ENCODE results near the gene TMEM106B.

TMEM106B gene

DNA sequence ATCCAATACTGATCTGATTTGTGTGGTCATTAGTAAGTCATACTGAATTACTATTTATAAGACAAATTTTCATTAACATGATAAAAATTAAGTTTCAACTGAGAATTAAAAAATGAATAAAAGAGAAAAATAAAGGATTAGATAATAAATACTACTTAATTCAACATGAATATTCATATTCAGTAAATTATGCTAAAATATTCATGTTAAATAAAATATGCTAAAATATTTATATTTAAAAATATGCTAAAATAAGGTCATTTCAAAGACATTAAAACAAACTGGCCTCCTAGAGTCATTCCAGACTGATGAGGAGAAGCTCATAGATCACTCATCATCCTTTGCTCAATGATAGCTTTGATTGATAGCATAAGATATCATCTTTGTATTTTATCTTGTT, 16.7 kb upstream of the TMEM106B start (continued):
- TF ChIP-seq IKZF3 (tag by site-specific recombination; IDR thresholded peaks at IDR 0.05) = no peak
- no peak for TF ChIP-seq ZNF433 (tag by site-specific recombination; IDR thresholded peaks at IDR 0.05; ENCODE audit: low read depth)
- TF ChIP-seq, protein P1, sequence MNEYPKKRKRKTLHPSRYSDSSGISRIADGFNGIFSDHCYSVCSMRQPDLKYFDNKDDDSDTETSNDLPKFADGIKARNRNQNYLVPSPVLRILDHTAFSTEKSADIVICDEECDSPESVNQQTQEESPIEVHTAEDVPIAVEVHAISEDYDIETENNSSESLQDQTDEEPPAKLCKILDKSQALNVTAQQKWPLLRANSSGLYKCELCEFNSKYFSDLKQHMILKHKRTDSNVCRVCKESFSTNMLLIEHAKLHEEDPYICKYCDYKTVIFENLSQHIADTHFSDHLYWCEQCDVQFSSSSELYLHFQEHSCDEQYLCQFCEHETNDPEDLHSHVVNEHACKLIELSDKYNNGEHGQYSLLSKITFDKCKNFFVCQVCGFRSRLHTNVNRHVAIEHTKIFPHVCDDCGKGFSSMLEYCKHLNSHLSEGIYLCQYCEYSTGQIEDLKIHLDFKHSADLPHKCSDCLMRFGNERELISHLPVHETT (tag by site-specific recombination; IDR thresholded peaks at IDR 0.05) = no peak
- TF ChIP-seq ZNF354C (tag by site-specific recombination; IDR thresholded peaks at IDR 0.05; ENCODE audit: borderline replicate concordance, low read depth) = no peak
- no peak for TF ChIP-seq ZNF677 (tag by site-specific recombination; IDR thresholded peaks at IDR 0.05)
- no peak for TF ChIP-seq SP3 (tag by site-specific recombination; IDR thresholded peaks at IDR 0.05)
- no peak for TF ChIP-seq ZNF175 (tag by site-specific recombination; IDR thresholded peaks at IDR 0.05)
- TF ChIP-seq ZNF624 (tag by site-specific recombination; IDR thresholded peaks at IDR 0.05) = no peak
- TF ChIP-seq KLF8 (tag by site-specific recombination; IDR thresholded peaks at IDR 0.05) = no peak

DNA sequence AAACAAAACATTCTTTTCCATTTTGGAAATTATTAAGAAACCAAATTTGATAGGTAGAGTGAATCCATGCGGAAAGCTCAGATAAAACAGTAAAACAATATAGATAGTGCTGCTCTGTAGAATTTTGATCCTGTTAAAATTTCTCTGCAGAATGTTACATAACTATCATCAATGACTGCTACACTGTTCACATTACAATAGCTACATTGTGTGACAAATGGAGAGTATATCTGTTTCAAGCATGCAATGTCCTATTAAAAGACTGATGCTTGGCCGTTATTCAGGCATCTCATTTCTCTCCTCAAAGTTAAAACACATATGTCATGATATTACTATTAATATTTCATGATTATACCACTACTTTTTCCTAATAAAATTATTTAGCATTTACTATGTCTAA, 14.7 kb upstream of the TMEM106B start:
- no peaks in the 10 kb centered on the region for H3K36me3 ChIP-seq (ENCODE audit: control insufficient read depth in 2 of 2, insufficient read depth in 1 of 2, low read length in 2 of 2)
- CTCF ChIA-PET = no interaction called here
- no peak overlapping the region for H3K4me3 ChIP-seq (ENCODE audit: low read depth, low read length)
- TF ChIP-seq SCRT2 (tag by site-specific recombination; IDR thresholded peaks at IDR 0.05) (no peak), ZNF140 (tag by site-specific recombination; IDR thresholded peaks at IDR 0.05) (no peak), ZNF473 (tag by site-specific recombination; IDR thresholded peaks at IDR 0.05) (no peak), SP3 (tag by site-specific recombination; IDR thresholded peaks at IDR 0.05) (no peak), TCF7L2 (IDR thresholded peaks at IDR 0.05; ENCODE audit: borderline replicate concordance, low read depth, low read length) (no peak), ZNF146 (tag by site-specific recombination; IDR thresholded peaks at IDR 0.05) (no peak), ZNF391 (tag by site-specific recombination; IDR thresholded peaks at IDR 0.05; ENCODE audit: borderline replicate concordance, low read depth) (no peak), ZNF560 (tag by site-specific recombination; IDR thresholded peaks at IDR 0.05; ENCODE audit: borderline replicate concordance) (no peak)
- TF ChIP-seq, protein P2, sequence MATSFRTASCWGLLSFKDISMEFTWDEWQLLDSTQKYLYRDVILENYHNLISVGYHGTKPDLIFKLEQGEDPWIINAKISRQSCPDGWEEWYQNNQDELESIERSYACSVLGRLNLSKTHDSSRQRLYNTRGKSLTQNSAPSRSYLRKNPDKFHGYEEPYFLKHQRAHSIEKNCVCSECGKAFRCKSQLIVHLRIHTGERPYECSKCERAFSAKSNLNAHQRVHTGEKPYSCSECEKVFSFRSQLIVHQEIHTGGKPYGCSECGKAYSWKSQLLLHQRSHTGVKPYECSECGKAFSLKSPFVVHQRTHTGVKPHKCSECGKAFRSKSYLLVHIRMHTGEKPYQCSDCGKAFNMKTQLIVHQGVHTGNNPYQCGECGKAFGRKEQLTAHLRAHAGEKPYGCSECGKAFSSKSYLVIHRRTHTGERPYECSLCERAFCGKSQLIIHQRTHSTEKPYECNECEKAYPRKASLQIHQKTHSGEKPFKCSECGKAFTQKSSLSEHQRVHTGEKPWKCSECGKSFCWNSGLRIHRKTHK (tag by site-specific recombination; IDR thresholded peaks at IDR 0.05) = no peak
- POLR2A ChIA-PET = no interaction called here
- H3K27ac ChIP-seq (ENCODE audit: extremely low read depth, low read depth, low read length) = no peak overlapping the region
- no peaks in the 10 kb centered on the region for H3K9me3 ChIP-seq (ENCODE audit: control insufficient read depth, insufficient read depth, low read depth, low read length)
- no peaks in the 10 kb centered on the region for H3K4me1 ChIP-seq (ENCODE audit: control insufficient read depth, insufficient read depth, low read length)

DNA sequence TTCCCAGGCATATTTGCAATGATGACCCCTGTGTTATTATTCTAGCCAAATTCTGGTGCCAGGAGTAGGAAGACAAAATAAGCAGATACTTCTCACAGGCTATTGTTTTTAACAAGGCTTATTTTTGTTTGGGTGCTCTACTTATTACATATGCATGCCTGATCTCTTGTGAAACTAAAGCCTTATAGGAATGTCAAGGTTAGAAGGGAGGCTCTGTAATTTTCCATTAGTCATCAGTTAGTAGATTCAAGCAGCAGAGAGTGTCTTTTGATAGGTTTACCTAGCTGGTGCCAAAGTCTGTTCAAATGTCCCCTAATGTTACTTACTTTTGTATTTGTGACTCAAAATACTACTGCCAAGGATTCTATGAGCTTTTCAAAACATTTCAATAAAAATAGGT, 11.7 kb upstream of the TMEM106B start:
- H3K27ac ChIP-seq (ENCODE audit: extremely low read depth, low read depth, low read length) = no peak overlapping the region
- no peaks in the 10 kb centered on the region for H3K4me1 ChIP-seq (ENCODE audit: control insufficient read depth, insufficient read depth, low read length)
- POLR2A ChIA-PET = no interaction called here
- H3K9me3 ChIP-seq (ENCODE audit: control insufficient read depth, insufficient read depth, low read depth, low read length) = no peaks in the 10 kb centered on the region
- H3K4me3 ChIP-seq (ENCODE audit: low read depth, low read length) = no peak overlapping the region
- no peaks in the 10 kb centered on the region for H3K36me3 ChIP-seq (ENCODE audit: control insufficient read depth in 2 of 2, insufficient read depth in 1 of 2, low read length in 2 of 2)
- CTCF ChIA-PET = no interaction called here
- TF ChIP-seq ZNF555 (tag by site-specific recombination; conservative IDR thresholded peaks at IDR 0.05) (no peak), ZNF324 (tag by site-specific recombination; IDR thresholded peaks at IDR 0.05) (no peak), ZNF16 (tag by site-specific recombination; IDR thresholded peaks at IDR 0.05; ENCODE audit: low read depth) (no peak), MYNN (tag by site-specific recombination; IDR thresholded peaks at IDR 0.05; ENCODE audit: borderline replicate concordance) (no peak), ZBTB48 (tag by site-specific recombination; IDR thresholded peaks at IDR 0.05) (no peak), GLIS2 (tag by site-specific recombination; IDR thresholded peaks at IDR 0.05) (no peak), ZNF623 (tag by site-specific recombination; IDR thresholded peaks at IDR 0.05) (no peak)
- TF ChIP-seq, protein P3, sequence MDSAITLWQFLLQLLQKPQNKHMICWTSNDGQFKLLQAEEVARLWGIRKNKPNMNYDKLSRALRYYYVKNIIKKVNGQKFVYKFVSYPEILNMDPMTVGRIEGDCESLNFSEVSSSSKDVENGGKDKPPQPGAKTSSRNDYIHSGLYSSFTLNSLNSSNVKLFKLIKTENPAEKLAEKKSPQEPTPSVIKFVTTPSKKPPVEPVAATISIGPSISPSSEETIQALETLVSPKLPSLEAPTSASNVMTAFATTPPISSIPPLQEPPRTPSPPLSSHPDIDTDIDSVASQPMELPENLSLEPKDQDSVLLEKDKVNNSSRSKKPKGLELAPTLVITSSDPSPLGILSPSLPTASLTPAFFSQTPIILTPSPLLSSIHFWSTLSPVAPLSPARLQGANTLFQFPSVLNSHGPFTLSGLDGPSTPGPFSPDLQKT (IDR thresholded peaks at IDR 0.05; ENCODE audit: borderline replicate concordance, low read depth, low read length) = no peak
- TF ChIP-seq, protein P4, sequence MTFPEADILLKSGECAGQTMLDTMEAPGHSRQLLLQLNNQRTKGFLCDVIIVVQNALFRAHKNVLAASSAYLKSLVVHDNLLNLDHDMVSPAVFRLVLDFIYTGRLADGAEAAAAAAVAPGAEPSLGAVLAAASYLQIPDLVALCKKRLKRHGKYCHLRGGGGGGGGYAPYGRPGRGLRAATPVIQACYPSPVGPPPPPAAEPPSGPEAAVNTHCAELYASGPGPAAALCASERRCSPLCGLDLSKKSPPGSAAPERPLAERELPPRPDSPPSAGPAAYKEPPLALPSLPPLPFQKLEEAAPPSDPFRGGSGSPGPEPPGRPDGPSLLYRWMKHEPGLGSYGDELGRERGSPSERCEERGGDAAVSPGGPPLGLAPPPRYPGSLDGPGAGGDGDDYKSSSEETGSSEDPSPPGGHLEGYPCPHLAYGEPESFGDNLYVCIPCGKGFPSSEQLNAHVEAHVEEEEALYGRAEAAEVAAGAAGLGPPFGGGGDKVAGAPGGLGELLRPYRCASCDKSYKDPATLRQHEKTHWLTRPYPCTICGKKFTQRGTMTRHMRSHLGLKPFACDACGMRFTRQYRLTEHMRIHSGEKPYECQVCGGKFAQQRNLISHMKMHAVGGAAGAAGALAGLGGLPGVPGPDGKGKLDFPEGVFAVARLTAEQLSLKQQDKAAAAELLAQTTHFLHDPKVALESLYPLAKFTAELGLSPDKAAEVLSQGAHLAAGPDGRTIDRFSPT (tag by site-specific recombination; IDR thresholded peaks at IDR 0.05) = no peak
